Mesendoderm (in vitro differentiated cells): ENCODE results near the gene SKI.
"Not testable (repeated sequence)": the region's sequence is repeated elsewhere in the genome, so short reads cannot be mapped to it uniquely, and the experiment has no call there.

Experiments used
- DNase-seq: peaks from one replicate; pipeline ENCODE4 v3.0.0; 2013
- H2AK5ac ChIP-seq: 2 replicates; pipeline ENCODE4 v1.6.1; 2013; ENCODE audit warnings: low read length, inconsistent platforms
- H2BK120ac ChIP-seq: 2 replicates; pipeline ENCODE4 v1.6.1; 2013; ENCODE audit warnings: low read depth, mild to moderate bottlenecking, low read length, moderate library complexity, mixed read lengths
- H2BK15ac ChIP-seq: replicated peaks from 2 replicates; pipeline ENCODE4 v1.6.1; 2013; ENCODE audit warnings: low read depth, mild to moderate bottlenecking, moderate library complexity
- H2BK5ac ChIP-seq: 2 replicates; pipeline ENCODE4 v1.6.1; 2013; ENCODE audit warnings: low read length, inconsistent platforms
- H3K18ac ChIP-seq: 2 replicates; pipeline ENCODE4 v1.6.1; 2013; ENCODE audit warnings: mild to moderate bottlenecking, low read length, mixed read lengths
- H3K23ac ChIP-seq: one replicate; pipeline ENCODE4 v1.6.1; 2013; ENCODE audit warnings: low read length
- H3K27ac ChIP-seq: 2 replicates; pipeline ENCODE4 v1.5.1; 2013; ENCODE audit warnings: low read depth, mild to moderate bottlenecking, inconsistent platforms, low read length, moderate library complexity
- H3K27me3 ChIP-seq: 2 replicates; pipeline ENCODE4 v1.6.1; 2013; ENCODE audit warnings: low read length, control low read depth, mild to moderate bottlenecking, inconsistent platforms; ENCODE audit not compliant: insufficient read depth, poor library complexity
- H3K36me3 ChIP-seq: 2 replicates; pipeline ENCODE4 v1.6.1; 2013; ENCODE audit warnings: low read length, inconsistent platforms; ENCODE audit not compliant: control insufficient read depth, insufficient read depth
- H3K4ac ChIP-seq: one replicate; pipeline ENCODE4 v1.6.1; 2013; ENCODE audit warnings: low read depth, mild to moderate bottlenecking, low read length, moderate library complexity
- H3K4me1 ChIP-seq: 2 replicates; pipeline ENCODE4 v1.6.1; 2013; ENCODE audit warnings: low read depth, low read length, inconsistent platforms; ENCODE audit not compliant: control insufficient read depth
- H3K4me2 ChIP-seq: 2 replicates; pipeline ENCODE4 v1.6.1; 2013; ENCODE audit warnings: low read length
- H3K4me3 ChIP-seq: 2 replicates; pipeline ENCODE4 v1.5.1; 2013; ENCODE audit warnings: mild to moderate bottlenecking, low read length
- H3K56ac ChIP-seq: one replicate; pipeline ENCODE4 v1.6.1; 2013; ENCODE audit warnings: low read length
- H3K79me1 ChIP-seq: 2 replicates; pipeline ENCODE4 v1.6.1; 2013; ENCODE audit warnings: low read length, inconsistent platforms
- H3K79me2 ChIP-seq: 2 replicates; pipeline ENCODE4 v1.6.1; 2013; ENCODE audit warnings: mild to moderate bottlenecking, low read length; ENCODE audit not compliant: control insufficient read depth, insufficient read depth
- H3K9ac ChIP-seq: 2 replicates; pipeline ENCODE4 v1.6.1; 2013; ENCODE audit warnings: low read length, inconsistent platforms
- H4K5ac ChIP-seq: one replicate; pipeline ENCODE4 v1.6.1; 2013; ENCODE audit warnings: low read length
- H4K8ac ChIP-seq: one replicate; pipeline ENCODE4 v1.6.1; 2013; ENCODE audit warnings: low read depth, mild to moderate bottlenecking, control low read depth, low read length, moderate library complexity
- WGBS: extraction: QIAGEN DNeasy Blood & Tissue Kit; methylation state at CpG from one replicate; pipeline ENCODE4 v1.1.7; 2013; ENCODE audit warnings: low lambda C conversion rate, missing lambda C conversion rate; ENCODE audit not compliant: insufficient coverage; ENCODE audit errors: extremely low coverage; 5-methylcytosine and 5-hydroxymethylcytosine counted together

The SKI gene

DNA sequence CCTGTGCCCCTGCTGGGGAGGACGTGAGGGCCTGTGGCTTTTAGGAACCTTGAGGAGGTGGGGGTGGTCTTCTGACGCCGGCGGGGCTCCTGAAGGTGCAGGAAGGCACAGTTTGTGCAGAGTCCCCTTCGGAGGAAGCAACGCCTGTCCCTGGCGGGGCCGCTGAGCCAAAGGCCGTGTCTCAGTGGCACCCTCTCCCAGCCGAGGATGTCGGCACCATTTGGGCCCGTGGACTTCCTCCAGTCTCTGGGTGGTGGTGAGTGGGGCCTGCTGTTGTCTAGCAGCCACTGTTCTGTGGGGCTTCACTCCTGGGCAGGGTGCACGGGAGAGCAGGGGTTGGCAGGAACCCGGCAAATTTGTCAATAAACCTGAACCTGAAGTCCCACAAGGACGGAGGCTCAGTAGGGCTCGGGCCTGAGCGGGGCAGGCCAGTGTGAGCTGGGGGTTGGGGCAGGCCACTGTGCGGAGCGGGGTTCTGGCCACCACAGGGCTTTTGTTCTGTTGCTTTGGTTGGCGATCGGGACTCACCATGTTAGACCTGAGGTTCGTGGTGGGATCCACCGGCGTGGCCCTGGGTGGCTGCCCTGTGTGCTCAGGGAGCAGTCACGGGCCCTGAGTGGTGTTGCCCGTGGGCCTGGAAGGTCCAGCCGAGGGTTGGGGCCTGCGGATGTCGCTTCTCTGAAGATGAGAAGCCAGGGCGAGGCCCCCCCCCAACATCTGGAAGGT lies 64.8 kb downstream of the SKI start:
- Histone ChIP-seq H3K27me3 (no peaks in the 10 kb centered on the region), H3K79me1 (peaks cover 47% of the 10 kb centered on the region), H2BK15ac (no peak overlapping the region), H2AK5ac (no peak overlapping the region), H2BK5ac (no peak overlapping the region), H3K23ac (no peak overlapping the region), H3K4me3 (no peak overlapping the region), H3K4me1 (peaks cover 4% of the 10 kb centered on the region), H4K8ac (no peak overlapping the region), H3K56ac (no peak overlapping the region), H3K18ac (no peak overlapping the region), H4K5ac (no peak overlapping the region), H3K36me3 (no peaks in the 10 kb centered on the region), H3K79me2 (peaks cover 94% of the 10 kb centered on the region), H2BK120ac (no peak overlapping the region), H3K4ac (no peak overlapping the region), H3K27ac (no peak overlapping the region), H3K9ac (no peak overlapping the region), H3K4me2 (no peak overlapping the region)
- DNase-seq: no peak
- WGBS: no CpG with 5 or more reads among the region's 30 CpGs

DNA sequence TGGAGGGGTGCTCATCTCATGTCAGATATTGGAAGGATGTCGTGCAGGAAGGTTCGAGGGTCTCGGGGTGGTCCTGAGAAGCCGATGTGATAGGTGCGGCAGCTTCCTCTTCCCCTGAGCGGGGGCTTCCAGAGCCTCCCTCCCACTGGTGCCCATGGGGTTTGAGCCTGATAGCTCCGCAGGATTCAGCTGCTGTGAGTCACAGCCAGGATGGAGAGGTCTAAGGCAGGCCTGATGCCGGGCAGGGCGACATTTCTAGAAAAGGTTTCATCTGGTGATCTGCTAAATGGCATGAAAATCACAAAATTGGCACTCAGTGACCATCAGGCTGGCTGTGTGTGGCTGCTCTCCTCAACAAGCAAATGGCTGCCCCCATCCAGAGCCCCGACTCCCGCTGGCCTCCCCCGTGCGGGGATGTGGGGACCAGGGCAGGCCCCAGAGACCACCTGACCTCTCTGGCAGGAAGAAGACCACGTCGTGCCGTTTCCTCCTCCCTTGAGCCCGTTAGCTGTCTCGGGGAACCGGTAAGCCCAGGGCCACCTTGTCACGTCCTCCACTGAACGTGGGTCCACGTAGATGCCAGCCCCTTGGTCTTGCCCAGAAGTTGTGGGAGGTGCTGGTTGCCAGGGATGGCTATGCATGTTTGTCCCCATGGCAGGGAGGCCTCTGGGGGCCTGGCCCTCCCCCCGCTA lies 66.1 kb downstream of the SKI start:
- WGBS: no CpG with 5 or more reads among the region's 23 CpGs
- no peaks in the 10 kb centered on the region for H3K27me3 ChIP-seq

DNA sequence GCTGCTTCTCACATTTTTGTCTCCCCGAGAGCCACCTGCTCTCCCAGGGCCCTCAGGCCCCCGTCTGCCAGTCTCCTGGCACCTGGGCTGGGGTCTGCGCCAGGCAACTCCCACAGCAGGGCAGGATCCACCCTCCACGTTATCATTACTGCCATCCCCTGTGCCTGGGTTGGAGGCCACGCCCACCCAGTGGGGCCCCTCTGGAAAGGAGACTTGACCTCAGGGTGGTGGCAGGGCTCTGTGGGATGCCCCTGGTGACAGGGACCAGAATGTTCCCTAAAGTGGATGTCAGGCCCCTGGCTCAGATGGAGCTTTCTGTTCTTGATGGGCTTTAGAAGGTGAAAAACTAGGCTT lies 66.6 kb downstream of the SKI start:
- no peak overlapping the region for H3K56ac ChIP-seq
- H3K79me2 ChIP-seq: peaks cover 98% of the 10 kb centered on the region
- no peak overlapping the region for H3K9ac ChIP-seq
- H4K8ac ChIP-seq: no peak overlapping the region
- no peak for DNase-seq
- H4K5ac ChIP-seq: no peak overlapping the region
- no peaks in the 10 kb centered on the region for H3K36me3 ChIP-seq
- peaks cover 6% of the 10 kb centered on the region for H3K4me1 ChIP-seq
- H2AK5ac ChIP-seq: no peak overlapping the region
- H3K4me3 ChIP-seq: no peak overlapping the region
- H3K18ac ChIP-seq: no peak overlapping the region
- H3K23ac ChIP-seq: no peak overlapping the region
- H3K4ac ChIP-seq: no peak overlapping the region
- no peaks in the 10 kb centered on the region for H3K27me3 ChIP-seq
- H2BK5ac ChIP-seq: no peak overlapping the region
- no peak overlapping the region for H3K27ac ChIP-seq
- peaks cover 47% of the 10 kb centered on the region for H3K79me1 ChIP-seq
- no peak overlapping the region for H2BK15ac ChIP-seq
- no peak overlapping the region for H2BK120ac ChIP-seq
- H3K4me2 ChIP-seq: no peak overlapping the region
- WGBS: no CpG with 5 or more reads among the region's 5 CpGs

More for the DNA sequence above, 66.1 kb downstream of the SKI start:
- H3K79me2 ChIP-seq: peaks cover 97% of the 10 kb centered on the region
- H3K9ac ChIP-seq: no peak overlapping the region
- H3K56ac ChIP-seq: no peak overlapping the region
- peaks cover 46% of the 10 kb centered on the region for H3K79me1 ChIP-seq
- no peak overlapping the region for H2BK15ac ChIP-seq
- no peak overlapping the region for H3K18ac ChIP-seq
- no peak overlapping the region for H3K4me3 ChIP-seq
- H3K4me1 ChIP-seq: peaks cover 4% of the 10 kb centered on the region
- DNase-seq: no peak
- no peak overlapping the region for H3K23ac ChIP-seq
- H4K8ac ChIP-seq: no peak overlapping the region
- H3K27ac ChIP-seq: no peak overlapping the region
- H2BK120ac ChIP-seq: no peak overlapping the region
- H2BK5ac ChIP-seq: no peak overlapping the region
- H4K5ac ChIP-seq: no peak overlapping the region
- no peak overlapping the region for H2AK5ac ChIP-seq
- H3K4ac ChIP-seq: no peak overlapping the region
- no peaks in the 10 kb centered on the region for H3K36me3 ChIP-seq
- H3K4me2 ChIP-seq: no peak overlapping the region

DNA sequence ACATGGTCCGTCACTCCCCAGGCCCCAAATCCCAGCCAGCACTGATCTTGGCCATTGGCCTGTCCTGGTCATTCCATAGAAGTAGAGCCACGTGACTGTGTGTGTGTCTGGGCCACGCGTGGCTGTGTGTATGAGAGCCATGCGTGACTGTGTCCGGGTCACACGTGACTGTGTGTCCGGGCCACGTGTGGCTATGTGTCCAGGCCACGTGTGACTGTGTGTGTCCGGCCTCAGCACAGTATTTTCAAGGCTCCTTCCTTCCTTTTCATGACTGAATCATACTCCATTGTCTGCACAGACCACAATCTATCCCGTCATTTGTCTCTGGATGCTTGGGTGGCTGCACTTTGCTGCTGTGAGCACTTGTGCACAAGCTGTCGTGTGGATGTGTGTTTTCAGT lies 67.4 kb downstream of the SKI start:
- Histone ChIP-seq H3K18ac (no peak overlapping the region), H3K27me3 (no peaks in the 10 kb centered on the region), H2BK5ac (no peak overlapping the region), H3K4ac (no peak overlapping the region), H4K8ac (no peak overlapping the region), H3K79me2 (peaks cover 98% of the 10 kb centered on the region), H3K9ac (no peak overlapping the region), H3K27ac (no peak overlapping the region), H3K4me1 (peaks cover 7% of the 10 kb centered on the region), H3K4me2 (no peak overlapping the region), H2BK120ac (no peak overlapping the region), H3K4me3 (no peak overlapping the region), H3K23ac (no peak overlapping the region), H3K36me3 (no peaks in the 10 kb centered on the region), H3K79me1 (peaks cover 46% of the 10 kb centered on the region), H3K56ac (no peak overlapping the region), H4K5ac (no peak overlapping the region), H2BK15ac (no peak overlapping the region), H2AK5ac (no peak overlapping the region)
- no peak for DNase-seq
- WGBS: no CpG with 5 or more reads among the region's 13 CpGs

GRCh38 chr1:2296211-2296610 lies 68.1 kb downstream of the SKI start:
- not testable (repeated sequence) for H3K27me3 ChIP-seq, H2AK5ac ChIP-seq, H3K27ac ChIP-seq, H3K36me3 ChIP-seq, H3K9ac ChIP-seq, H2BK120ac ChIP-seq, H3K18ac ChIP-seq, H2BK5ac ChIP-seq, H4K8ac ChIP-seq, H3K4me1 ChIP-seq, H3K4me2 ChIP-seq, DNase-seq, H3K56ac ChIP-seq, H3K23ac ChIP-seq, H3K4ac ChIP-seq, H2BK15ac ChIP-seq, H3K4me3 ChIP-seq, H4K5ac ChIP-seq
- H3K79me1 ChIP-seq: peaks cover 46% of the 10 kb centered on the region
- H3K79me2 ChIP-seq: peaks cover 98% of the 10 kb centered on the region
- no CpG with 5 or more reads among the region's 9 CpGs for WGBS
